NB4 (cell line): ENCODE data around the gene RASSF4.

ENCODE experiments used
- DNase-seq: peaks from one replicate; pipeline ENCODE4 v3.0.0; 2010; ENCODE audit warnings: low read depth
- H3K4me3 ChIP-seq: one replicate; pipeline ENCODE4 v1.5.1; 2011; ENCODE audit warnings: mild to moderate bottlenecking, low read depth, low read length, moderate library complexity
- CTCF ChIP-seq: IDR thresholded peaks from one replicate; pipeline ENCODE4 v1.5.1; 2012; ENCODE audit warnings: low read depth, low read length
- MAX ChIP-seq: IDR thresholded peaks from 2 replicates; pipeline ENCODE4 v1.6.1; 2011; ENCODE audit warnings: low read depth, low read length
- MYC ChIP-seq: IDR thresholded peaks from 2 replicates; pipeline ENCODE4 v1.6.1; 2011; ENCODE audit warnings: low read depth, low read length
- POLR2A ChIP-seq: IDR thresholded peaks from 2 replicates; pipeline ENCODE4 v1.6.1; 2011; ENCODE audit warnings: mild to moderate bottlenecking; ENCODE audit not compliant: insufficient read length; ENCODE audit errors: extremely low read depth

Gene RASSF4

GRCh38 chr10:44985175-44985681 is 25.6 kb downstream of the RASSF4 start:
- TF ChIP-seq MAX = no peak
- TF ChIP-seq POLR2A = no peak
- no peak for TF ChIP-seq MYC
- no peak for TF ChIP-seq CTCF
- DNase-seq = no peak
- no peak overlapping the region for H3K4me3 ChIP-seq

- no peak for DNase-seq
- TF ChIP-seq MAX = no peak
- TF ChIP-seq POLR2A = no peak
- TF ChIP-seq CTCF = no peak
- no peak for TF ChIP-seq MYC
Measured at GRCh38 chr10:44986179-44986578, 26.6 kb downstream of the RASSF4 start.

GRCh38 chr10:44986670-44987069 is 27.1 kb downstream of the RASSF4 start:
- DNase-seq = no peak
- H3K4me3 ChIP-seq = no peak overlapping the region
- TF ChIP-seq POLR2A = no peak
- no peak for TF ChIP-seq MYC
- TF ChIP-seq MAX = no peak
- no peak for TF ChIP-seq CTCF

More at GRCh38 chr10:44986179-44986578, 26.6 kb downstream of the RASSF4 start:
- H3K4me3 ChIP-seq = no peak overlapping the region

GRCh38 chr10:44988957-44989585 is 29.5 kb downstream of the RASSF4 start:
- H3K4me3 ChIP-seq = no peak overlapping the region
- TF ChIP-seq POLR2A (no peak), MYC (no peak), MAX (no peak), CTCF (no peak)
- no peak for DNase-seq

- no peak for DNase-seq
- no peak overlapping the region for H3K4me3 ChIP-seq
- TF ChIP-seq CTCF (no peak), POLR2A (no peak), MYC (no peak), MAX (no peak)
Measured at GRCh38 chr10:44989597-44990301, 30.1 kb downstream of the RASSF4 start.
